GM21515 (cell line): ENCODE results near the gene SETD5.
"Not testable (repeated sequence)": the region's sequence is repeated elsewhere in the genome, so short reads cannot be mapped to it uniquely, and the experiment has no call there.

Source experiments
- ATAC-seq: cut with Tn5 transposase; IDR thresholded peaks from one replicate; pipeline ENCODE4 v1.9.1; 2021; ENCODE audit not compliant: unreplicated experiment

Gene SETD5

DNA sequence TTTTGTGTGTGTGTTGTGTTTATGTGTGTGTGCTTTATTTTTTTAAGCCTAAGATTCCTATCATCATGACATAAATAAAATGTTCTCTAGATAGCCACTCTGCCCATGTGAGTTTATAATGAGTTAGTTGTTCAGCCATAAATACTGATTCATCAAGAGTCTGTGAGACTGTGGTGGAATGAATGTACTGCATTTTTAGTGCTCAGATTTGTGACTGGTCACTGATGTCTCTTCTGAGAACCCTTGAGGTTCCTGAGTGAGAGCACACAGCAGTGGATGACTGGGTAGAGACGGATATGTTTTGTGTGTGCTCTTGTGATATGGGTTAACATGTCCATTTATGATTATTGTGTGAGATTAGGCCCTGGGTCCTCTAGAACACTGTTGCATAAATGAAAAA lies 51.2 kb downstream of the SETD5 start:
- ATAC-seq, result no peak

GRCh38 chr3:9450126-9450525 lies 52.7 kb downstream of the SETD5 start:
- no peak for ATAC-seq

DNA sequence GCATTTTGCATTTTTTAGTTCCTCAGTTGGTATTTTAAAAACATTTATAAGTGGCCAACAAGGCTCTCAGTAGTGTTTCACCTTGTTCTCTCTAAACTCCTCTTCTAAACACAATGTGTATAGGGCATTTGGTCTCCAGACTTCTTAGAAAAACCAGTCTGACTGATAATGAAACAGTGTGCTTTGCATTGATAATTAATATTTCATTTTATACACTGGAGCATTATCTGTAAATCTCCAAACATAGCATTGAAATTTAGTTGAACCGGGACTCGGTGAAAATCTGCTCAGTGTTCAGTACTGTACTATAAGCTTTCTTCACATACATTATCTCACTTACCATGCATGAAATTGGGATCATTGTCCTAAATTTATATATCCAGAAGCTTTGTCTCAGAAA lies 53.6 kb downstream of the SETD5 start:
- ATAC-seq, result no peak

- no peak for ATAC-seq
Observed at GRCh38 chr3:9452417-9452816, 55.0 kb downstream of the SETD5 start.

DNA sequence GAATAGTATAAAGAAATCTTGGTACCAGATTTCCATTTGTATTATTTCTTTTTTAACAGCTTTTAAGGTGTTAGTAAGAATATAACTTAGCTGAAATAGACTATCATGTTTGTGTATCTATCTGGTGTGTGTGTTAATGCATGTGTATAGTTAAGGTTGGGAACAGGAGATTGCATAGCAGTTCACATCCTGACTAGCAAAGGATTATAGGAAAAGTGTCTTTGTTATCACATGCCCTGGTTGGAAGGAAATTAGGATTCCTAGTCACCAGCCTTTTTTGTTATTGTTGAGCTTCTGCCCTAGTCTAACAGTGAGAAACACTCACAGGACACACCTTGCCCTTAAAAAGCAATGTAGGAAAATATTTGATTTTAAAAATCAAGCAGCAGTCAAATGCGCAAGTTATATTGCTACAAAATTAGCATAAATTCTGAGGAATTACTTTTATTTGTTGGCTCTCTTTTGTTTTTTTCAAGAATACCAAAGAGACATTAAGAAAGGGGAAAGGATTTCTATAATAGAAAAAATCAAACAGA lies 58.2 kb downstream of the SETD5 start:
- ATAC-seq, result no peak

GRCh38 chr3:9467451-9467850 lies 70.0 kb downstream of the SETD5 start:
- ATAC-seq, result no peak

DNA sequence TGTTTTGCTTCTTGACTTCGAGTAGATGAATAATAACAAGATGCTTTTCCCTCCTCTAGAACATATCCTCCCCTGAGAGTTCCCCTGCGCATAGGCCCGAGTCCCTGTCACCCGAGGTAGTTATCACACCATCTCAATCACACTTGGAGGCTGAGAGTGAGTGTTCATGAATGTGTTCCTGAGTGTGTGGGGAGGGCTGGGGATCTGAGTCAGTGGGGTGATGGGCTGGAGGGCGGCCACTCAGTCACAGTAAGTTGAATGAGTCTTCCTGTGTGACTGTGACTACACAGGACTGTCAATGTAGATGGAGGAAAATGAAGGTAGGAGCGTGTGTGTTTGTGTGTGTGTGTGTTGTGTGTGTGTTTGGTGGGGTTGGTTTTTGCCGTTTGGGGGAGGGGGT lies 71.0 kb downstream of the SETD5 start:
- no peak for ATAC-seq

- no peak for ATAC-seq
Observed at GRCh38 chr3:9469986-9470385, 72.6 kb downstream of the SETD5 start.

DNA sequence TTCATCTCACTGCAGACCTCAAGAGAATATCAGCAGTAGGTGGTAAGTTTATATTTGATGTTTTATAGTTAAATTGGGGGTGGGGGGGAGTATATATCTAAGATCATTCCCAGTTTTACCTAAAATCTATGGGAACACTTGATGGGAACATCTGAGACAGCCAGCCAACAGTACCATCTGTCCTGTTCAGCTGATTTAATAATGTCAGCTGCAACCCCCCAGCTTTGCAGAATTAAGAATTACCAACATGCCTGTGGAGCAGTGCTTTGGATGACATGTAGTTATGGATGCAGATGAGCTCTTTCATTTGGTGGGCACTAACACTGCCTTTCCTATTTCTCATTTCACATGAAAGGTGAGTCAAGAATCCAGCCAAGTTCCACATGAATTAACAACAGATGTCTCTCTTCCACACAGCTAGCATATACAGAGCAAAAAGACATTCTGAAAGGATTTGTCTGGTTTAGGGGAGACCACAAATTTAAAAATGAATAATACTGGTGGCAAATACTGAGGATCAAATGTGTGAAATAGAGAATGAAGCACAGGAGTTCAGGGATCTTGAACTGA lies 76.2 kb downstream of the SETD5 start:
- no peak for ATAC-seq

- ATAC-seq, result no peak
Observed at GRCh38 chr3:9474482-9474881, 77.1 kb downstream of the SETD5 start.

DNA sequence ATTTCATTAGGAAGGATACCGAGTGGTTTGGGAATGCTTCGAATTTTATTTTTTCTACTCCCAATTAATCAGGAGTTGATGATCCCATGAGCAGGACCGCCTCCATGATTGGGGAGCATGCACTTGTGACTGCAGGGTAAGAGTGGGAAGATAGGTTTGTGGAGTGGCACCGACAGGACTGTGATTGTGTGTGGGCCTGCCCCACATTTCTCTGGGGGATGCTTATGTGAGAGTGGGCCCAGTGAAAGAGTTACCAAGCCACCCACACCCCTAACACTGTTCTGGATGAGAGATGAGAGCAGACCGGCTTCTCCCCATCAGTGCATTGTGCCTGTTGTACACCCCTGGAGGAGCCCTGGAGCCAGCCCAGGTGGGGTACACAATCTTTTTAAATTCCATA lies 79.5 kb downstream of the SETD5 start:
- ATAC-seq, result no peak

- ATAC-seq, result no peak
Observed at GRCh38 chr3:9480265-9480664, 82.8 kb downstream of the SETD5 start.

- ATAC-seq, result no peak
Observed at GRCh38 chr3:9485248-9485647, 87.8 kb downstream of the SETD5 start.

DNA sequence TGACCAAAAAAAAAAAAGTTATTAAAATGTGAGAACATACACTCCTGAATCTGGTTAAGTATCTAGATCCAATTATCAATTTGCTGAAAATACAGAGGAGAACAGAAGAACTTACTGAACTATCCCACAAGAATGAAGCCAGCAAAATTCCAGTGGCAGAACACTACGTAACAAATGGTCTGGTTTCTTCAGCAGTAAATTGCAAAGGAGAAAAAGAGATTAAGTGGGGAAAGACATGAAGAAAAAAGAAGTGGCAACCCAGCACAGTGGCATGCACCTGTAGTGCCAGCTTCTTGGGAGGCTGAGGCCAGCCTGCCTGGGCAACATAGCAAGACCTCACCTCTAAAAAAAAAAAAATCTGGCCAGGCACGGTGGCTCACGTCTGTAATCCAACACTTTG lies 94.1 kb downstream of the SETD5 start:
- no peak for ATAC-seq

GRCh38 chr3:9494036-9494435 lies 96.6 kb downstream of the SETD5 start:
- not testable (repeated sequence) for ATAC-seq

DNA sequence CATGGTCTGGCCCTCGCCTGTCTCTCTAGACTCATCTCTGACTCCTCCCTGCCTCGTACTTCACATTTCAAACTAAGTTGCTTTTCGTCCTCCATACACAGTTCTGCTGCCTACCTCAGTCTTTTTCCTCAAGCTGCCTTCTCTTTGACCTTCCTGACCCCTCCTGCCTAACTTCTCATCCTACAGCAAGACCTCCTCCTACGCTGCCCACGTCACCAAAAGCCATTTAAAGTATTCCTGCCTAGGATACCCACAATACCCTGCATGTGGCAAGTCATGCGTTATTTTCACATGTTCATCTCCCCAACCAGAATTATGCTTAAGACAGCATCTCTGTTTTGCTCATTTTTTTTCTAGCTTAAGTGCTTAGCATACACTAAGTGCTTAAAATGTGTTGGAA lies 99.5 kb downstream of the SETD5 start:
- no peak for ATAC-seq

GRCh38 chr3:9497821-9498565 lies 100.6 kb downstream of the SETD5 start:
- ATAC-seq, result no peak

- no peak for ATAC-seq
Observed at GRCh38 chr3:9498781-9499180, 101.4 kb downstream of the SETD5 start.

DNA sequence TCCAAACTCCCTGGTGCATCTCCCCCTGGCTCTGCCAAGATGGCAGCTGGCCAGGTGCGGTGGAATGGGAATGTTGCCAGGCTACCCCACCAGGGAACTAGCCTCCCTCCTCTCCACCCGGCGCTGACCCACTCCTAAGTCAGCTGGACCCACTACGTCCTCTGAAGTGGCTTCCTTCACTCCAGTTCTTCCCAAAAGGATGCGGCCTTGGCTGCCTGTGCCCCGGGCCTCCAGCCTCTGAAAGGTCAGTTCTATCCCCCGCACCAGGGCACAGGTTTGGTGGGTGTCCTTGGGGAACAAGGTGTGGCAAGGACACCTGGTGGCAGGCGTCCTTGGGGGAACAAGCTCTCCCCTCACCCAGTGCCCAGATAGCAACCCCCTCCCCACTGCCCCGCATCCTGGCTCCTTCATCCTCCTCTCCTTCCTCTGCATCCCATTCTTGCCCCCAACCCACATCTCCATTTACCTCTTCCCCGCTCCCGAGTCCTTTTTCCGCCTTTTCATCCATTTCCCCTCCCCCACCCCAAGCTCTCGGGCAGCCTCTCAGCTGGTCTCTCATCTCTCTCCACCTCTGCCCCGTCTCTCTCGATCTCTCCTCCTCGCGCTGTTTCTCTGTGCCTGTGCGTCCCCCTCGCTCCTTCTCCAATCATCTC lies 102.2 kb downstream of the SETD5 start:
- no peak for ATAC-seq

DNA sequence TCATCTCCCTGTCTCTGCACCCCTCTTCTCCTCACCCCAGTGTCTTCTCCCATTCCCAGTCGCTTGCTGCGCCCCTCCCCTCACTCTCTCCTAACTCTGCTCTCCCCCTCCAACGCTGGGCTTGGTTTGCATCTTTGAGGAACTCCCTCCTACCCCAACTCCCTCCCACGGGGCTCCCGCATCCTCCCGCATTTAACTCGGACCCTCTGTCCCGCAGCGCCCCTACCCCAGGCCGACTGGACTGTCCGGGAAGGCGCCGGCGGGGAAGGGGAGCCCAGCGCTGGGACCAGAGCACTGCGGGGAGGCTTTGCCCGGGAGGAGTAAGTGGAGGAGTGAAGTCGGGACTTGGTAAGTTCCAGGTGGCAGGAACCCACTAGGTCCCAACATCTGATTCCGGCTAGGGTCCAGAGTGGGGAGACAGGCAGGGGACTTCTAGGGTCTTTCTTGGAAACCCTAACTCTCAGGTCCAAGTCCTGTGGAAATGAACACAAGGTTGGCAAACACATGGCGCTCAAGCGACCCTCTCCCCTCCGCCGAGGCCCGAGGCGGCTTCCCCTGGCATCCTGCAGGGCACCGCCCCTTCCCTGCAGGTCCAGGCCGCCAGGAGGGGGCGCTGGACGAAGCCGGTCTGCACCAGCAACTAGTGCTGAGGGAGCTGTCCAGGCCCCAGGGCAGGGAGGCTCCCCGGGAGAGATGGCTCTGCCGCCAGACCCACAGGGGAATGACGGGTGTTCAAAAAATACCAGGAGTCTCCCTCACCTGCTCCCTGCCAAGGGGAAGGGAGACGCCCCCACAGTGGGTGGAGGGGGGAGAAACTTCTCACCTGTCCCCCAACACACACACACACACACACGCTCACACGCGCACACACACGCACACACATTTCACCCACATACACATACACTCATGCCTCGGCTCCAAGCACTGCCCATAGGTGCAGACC lies 103.0 kb downstream of the SETD5 start:
- ATAC-seq, result peak; percentile 61

- no peak for ATAC-seq
Observed at GRCh38 chr3:9501226-9501625, 103.8 kb downstream of the SETD5 start.
